Kidney (tissue), 14 donors: ENCODE data around the gene THBD. TPM values are rescaled to one million over a fixed set of nuclear protein-coding genes. Genes with fewer than 3 reads are reported as not detected.

Experiments used
- DNase-seq, 5 donors: peaks; one replicate each; pipeline ENCODE4 v3.0.0-alpha.2; 2013 to 2020
- FAIRE-seq: peaks from 2 replicates; lab custom pipeline; 2012; peaks lifted over from hg19 to GRCh38; lab: Jason Lieb, UNC
- H3K27ac ChIP-seq, 2 donors: one replicate each; pipeline ENCODE4 v1.7.0; 2013; ENCODE audit warnings: low read depth in 2 of 2, low read length in 2 of 2, inconsistent platforms in 1 of 2
- H3K27me3 ChIP-seq: one replicate; pipeline ENCODE4 v1.7.1; 2013; ENCODE audit warnings: low read length, inconsistent platforms; ENCODE audit not compliant: control insufficient read depth, insufficient read depth
- H3K36me3 ChIP-seq, 3 donors: one replicate each; pipeline versions ENCODE4 v1.7.0 to v1.7.1; 2013; ENCODE audit warnings: low read length in 3 of 3, control low read depth in 1 of 3, inconsistent platforms in 1 of 3; ENCODE audit not compliant: insufficient read depth in 3 of 3, control insufficient read depth in 2 of 3
- H3K4me1 ChIP-seq, 3 donors: one replicate each; pipeline versions ENCODE4 v1.7.0 to v1.7.1; 2013; ENCODE audit warnings: low read length in 3 of 3, inconsistent platforms in 1 of 3, low read depth in 1 of 3; ENCODE audit not compliant: control insufficient read depth in 2 of 3, insufficient read depth in 2 of 3
- H3K4me3 ChIP-seq, 3 donors: one replicate each; pipeline versions ENCODE4 v1.7.0 to v1.8.1; 2013; ENCODE audit warnings: low read length in 3 of 3, control low read depth in 1 of 3, inconsistent platforms in 1 of 3
- H3K9ac ChIP-seq, 3 donors: one replicate each; pipeline versions ENCODE4 v1.7.0 to v1.7.1; 2013; ENCODE audit warnings: low read length in 3 of 3, control low read depth in 1 of 3, inconsistent platforms in 1 of 3
- H3K9me3 ChIP-seq, 3 donors: one replicate each; pipeline versions ENCODE4 v1.7.0 to v1.7.1; 2013; ENCODE audit warnings: low read length in 3 of 3, control low read depth in 1 of 3, inconsistent platforms in 1 of 3; ENCODE audit not compliant: control insufficient read depth in 2 of 3, insufficient read depth in 1 of 3
- CTCF ChIP-seq: IDR thresholded peaks from 3 replicates; pipeline ENCODE4 v1.5.1; 2012; ENCODE audit warnings: mild to moderate bottlenecking, moderate library complexity, borderline replicate concordance; ENCODE audit not compliant: insufficient read depth; ENCODE audit errors: extremely low read depth
- intact Hi-C: fragments of 100-400 bp; cut with DNase I; formaldehyde crosslinking; loops from one replicate; pipeline ENCODE4 v1.11.1; 2022
- polyA plus RNA-seq: library from polyadenylated mRNA; stranded (reverse); fragments of 350-450 nt; fragmentation: Illumina TruSeq; extraction: RNeasy Lipid Tissue Mini Kit (QIAGEN cat#74804); gene quantifications from one replicate; pipeline ENCODE4 v1.2.3, GENCODE V29; 2014; ENCODE audit warnings: low read depth, low replicate concordance; ENCODE audit not compliant: insufficient read depth
- total RNA-seq: library from RNA; stranded (reverse); fragmentation: NEBNext Ultra II Directional; extraction: Animal tissue kit (Norgen Biotek cat#: 25700); gene quantifications from one replicate; pipeline ENCODE4 v1.2.1, GENCODE V29; 2021
- donor health status: control.
- donor health status: control.
- donor health status: control.
- donor health status: control.
- donor health status: control.
- donor health status: DM: yes; HTN: yes; CAD: no.
- donor health status: Normal renal cell carcinoma (clear cell type).

THBD gene
- total and polyA plus RNA-seq, 2 donors from 2014 or later, result 9.7 to 48.1 TPM

- Histone ChIP-seq H3K9me3 (no peaks in the 10 kb centered on the region), H3K36me3 (no peaks in the 10 kb centered on the region), H3K27ac (no peak overlapping the region), H3K9ac (no peak overlapping the region), H3K4me3 (no peak overlapping the region), H3K27me3 (no peaks in the 10 kb centered on the region), H3K4me1 (no peaks in the 10 kb centered on the region)
- intact Hi-C loops, result no loop called here
- no peak for TF ChIP-seq CTCF
- FAIRE-seq, result no peak
- no peak for DNase-seq
These were observed 40.8 kb downstream of the THBD start for GRCh38 chr20:23008667-23009066.

GRCh38 chr20:23007886-23008655, 41.4 kb downstream of the THBD start:
- Histone ChIP-seq H3K27me3 (no peaks in the 10 kb centered on the region), H3K9ac (no peak overlapping the region), H3K9me3 (no peaks in the 10 kb centered on the region), H3K27ac (no peak overlapping the region), H3K4me1 (no peaks in the 10 kb centered on the region), H3K4me3 (no peak overlapping the region), H3K36me3 (no peaks in the 10 kb centered on the region)
- no peak for FAIRE-seq
- intact Hi-C loops, result no loop called here
- TF ChIP-seq CTCF, result no peak
- no peak for DNase-seq

GRCh38 chr20:23007462-23007861, 42.0 kb downstream of the THBD start:
- Histone ChIP-seq H3K36me3 (no peaks in the 10 kb centered on the region), H3K4me3 (no peak overlapping the region), H3K27me3 (no peaks in the 10 kb centered on the region), H3K27ac (no peak overlapping the region), H3K9ac (no peak overlapping the region), H3K4me1 (no peaks in the 10 kb centered on the region), H3K9me3 (no peaks in the 10 kb centered on the region)
- intact Hi-C loops, result no loop called here
- no peak for DNase-seq
- TF ChIP-seq CTCF, result no peak
- no peak for FAIRE-seq
